Activated CD8-positive, alpha-beta memory T cell treated with anti-CD3 and anti-CD28 coated beads, Interleukin-2, amount 10 ng/mL, durations not matched to agents 7 days and 5 days (primary cell): ENCODE data around the gene FAM184B. TPM values are rescaled to one million over a fixed set of nuclear protein-coding genes. Genes with fewer than 3 reads are reported as not detected.

ENCODE experiments used
- ATAC-seq: fragments of 150-1000 bp; cut with Tn5 transposase; one replicate; pipeline ENCODE4 v1.10.0; 2021; ENCODE audit warnings: moderate library complexity
- CTCF ChIA-PET: fragments of 350-600 bp; sonication (Branson Sonifier 250); formaldehyde crosslinking; loops from one replicate; lab custom pipeline; 2021; ENCODE audit warnings: antibody characterized with exemption; lab: Charles Lee
- DNase-seq: peaks from one replicate; pipeline ENCODE4 v3.0.0-alpha.2; 2020
- H3K27ac Mint-ChIP-seq: one replicate; pipeline ENCODE4 v1.8.0; 2021; ENCODE audit warnings: mild to moderate bottlenecking, mixed read lengths
- H3K27me3 Mint-ChIP-seq: one replicate; pipeline ENCODE4 v1.8.0; 2021; ENCODE audit warnings: mixed read lengths
- H3K36me3 Mint-ChIP-seq: one replicate; pipeline ENCODE4 v1.8.0; 2021; ENCODE audit warnings: mild to moderate bottlenecking, mixed read lengths
- H3K4me1 Mint-ChIP-seq: one replicate; pipeline ENCODE4 v1.8.0; 2021; ENCODE audit warnings: mixed read lengths
- H3K4me3 Mint-ChIP-seq: one replicate; pipeline ENCODE4 v1.8.0; 2021; ENCODE audit warnings: mild to moderate bottlenecking, moderate library complexity, mixed read lengths
- H3K9me3 Mint-ChIP-seq: one replicate; pipeline ENCODE4 v1.8.0; 2022; ENCODE audit warnings: low read depth, mixed read lengths
- total RNA-seq, 2 experiments: library from RNA; stranded (reverse); gene quantifications; one replicate each; pipeline ENCODE4 v1.2.3, GENCODE V29; 2021

FAM184B gene
- total RNA-seq, 2 experiments from 2014 or later = 0.02 TPM; not detected in 1

- Mint-ChIP-seq H3K36me3 (peaks cover 46% of the 10 kb centered on the region), H3K27ac (peak overlapping the region; percentile 75), H3K4me1 (peaks cover 45% of the 10 kb centered on the region), H3K27me3 (no peaks in the 10 kb centered on the region), H3K9me3 (no peaks in the 10 kb centered on the region), H3K4me3 (no peak overlapping the region)
- ATAC-seq = no peak
- DNase-seq = no peak
- CTCF ChIA-PET = interaction anchor here (1.0 to 1.8 kb wide), 2 partner anchors 17 kb away, joined by 3 to 5 read pairs; no protein-coding TSS in a partner anchor
Observed at GRCh38 chr4:17619416-17620105, 161.9 kb downstream of the FAM184B start.

GRCh38 chr4:17618926-17619325, 162.5 kb downstream of the FAM184B start:
- H3K4me1 Mint-ChIP-seq = peaks cover 47% of the 10 kb centered on the region
- no peak overlapping the region for H3K4me3 Mint-ChIP-seq
- H3K27ac Mint-ChIP-seq = peak overlapping the region; percentile 75
- DNase-seq (no peak), ATAC-seq (no peak)
- CTCF ChIA-PET = interaction anchor here (1.8 kb wide), 1 partner anchor 18 kb away, joined by 5 read pairs; no protein-coding TSS in a partner anchor
- no peaks in the 10 kb centered on the region for H3K27me3 Mint-ChIP-seq
- peaks cover 40% of the 10 kb centered on the region for H3K36me3 Mint-ChIP-seq
- no peaks in the 10 kb centered on the region for H3K9me3 Mint-ChIP-seq

- Mint-ChIP-seq H3K9me3 (no peaks in the 10 kb centered on the region), H3K4me3 (peak overlapping the region; percentile 53), H3K27ac (peak overlapping the region; percentile 68), H3K27me3 (no peaks in the 10 kb centered on the region), H3K4me1 (peaks cover 49% of the 10 kb centered on the region), H3K36me3 (peaks cover 20% of the 10 kb centered on the region)
- DNase-seq = no peak
- no peak for ATAC-seq
- CTCF ChIA-PET = interaction anchor here (2.3 kb wide), 1 partner anchor 16 kb away, joined by 6 read pairs; no protein-coding TSS in a partner anchor
Observed at GRCh38 chr4:17616283-17616682, 165.1 kb downstream of the FAM184B start.

GRCh38 chr4:17614416-17615299, 166.8 kb downstream of the FAM184B start, which contains the start of gene MED28:
TSS of gene MED28 (plus strand) at chr4:17614641. CDS start at chr4:17614655, 14 bp downstream.
- CTCF ChIA-PET = interaction anchor here (1.1 to 2.3 kb wide), 5 partner anchors 18 to 202 kb away, joined by 3 to 13 read pairs (median 4); partner anchors contain the start of gene DCAF16
- peaks cover 15% of the 10 kb centered on the region for H3K36me3 Mint-ChIP-seq
- ATAC-seq (peak; percentile 92), DNase-seq (peak; percentile 98)
- peak within 1 kb of the TSS; percentile 96 for H3K27ac Mint-ChIP-seq
- H3K27me3 Mint-ChIP-seq = no peaks in the 10 kb centered on the region
- H3K9me3 Mint-ChIP-seq = no peaks in the 10 kb centered on the region
- H3K4me3 Mint-ChIP-seq = peak within 1 kb of the TSS; percentile 95
- H3K4me1 Mint-ChIP-seq = peaks cover 45% of the 10 kb centered on the region

GRCh38 chr4:17613761-17614415, 167.5 kb downstream of the FAM184B start:
- Mint-ChIP-seq H3K27ac (peak overlapping the region; percentile 96), H3K36me3 (peaks cover 9% of the 10 kb centered on the region), H3K4me3 (peak overlapping the region; percentile 95), H3K9me3 (no peaks in the 10 kb centered on the region), H3K4me1 (peaks cover 38% of the 10 kb centered on the region), H3K27me3 (no peaks in the 10 kb centered on the region)
- CTCF ChIA-PET = interaction anchor here (1.1 to 2.3 kb wide), 6 partner anchors 19 to 203 kb away, joined by 3 to 13 read pairs (median 4); partner anchors contain the start of gene DCAF16
- peak; percentile 52 for ATAC-seq
- DNase-seq = no peak

GRCh38 chr4:17605236-17605635, 176.2 kb downstream of the FAM184B start:
- Mint-ChIP-seq H3K4me1 (no peaks in the 10 kb centered on the region), H3K27me3 (no peaks in the 10 kb centered on the region), H3K4me3 (no peak overlapping the region), H3K27ac (peak overlapping the region; percentile 7), H3K36me3 (peaks cover 36% of the 10 kb centered on the region), H3K9me3 (no peaks in the 10 kb centered on the region)
- ATAC-seq (no peak), DNase-seq (no peak)
- CTCF ChIA-PET = no interaction called here

GRCh38 chr4:17599826-17600225, 181.6 kb downstream of the FAM184B start:
- Mint-ChIP-seq H3K27ac (no peak overlapping the region), H3K4me1 (no peaks in the 10 kb centered on the region), H3K27me3 (no peaks in the 10 kb centered on the region), H3K4me3 (no peak overlapping the region), H3K9me3 (no peaks in the 10 kb centered on the region), H3K36me3 (peaks cover 49% of the 10 kb centered on the region)
- DNase-seq (no peak), ATAC-seq (no peak)
- CTCF ChIA-PET = no interaction called here

- CTCF ChIA-PET = interaction anchor here (0.9 kb wide), 1 partner anchor 219 kb away, joined by 3 read pairs; no protein-coding TSS in a partner anchor
- Mint-ChIP-seq H3K4me1 (peaks cover 4% of the 10 kb centered on the region), H3K27ac (no peak overlapping the region), H3K27me3 (no peaks in the 10 kb centered on the region), H3K36me3 (peaks cover 60% of the 10 kb centered on the region), H3K4me3 (no peak overlapping the region), H3K9me3 (no peaks in the 10 kb centered on the region)
- DNase-seq (no peak), ATAC-seq (no peak)
Observed at GRCh38 chr4:17597517-17597916, 183.9 kb downstream of the FAM184B start.

GRCh38 chr4:17595471-17596005, 185.9 kb downstream of the FAM184B start:
- Mint-ChIP-seq H3K27ac (no peak overlapping the region), H3K4me3 (no peak overlapping the region), H3K27me3 (no peaks in the 10 kb centered on the region), H3K36me3 (peaks cover 62% of the 10 kb centered on the region), H3K9me3 (no peaks in the 10 kb centered on the region), H3K4me1 (peaks cover 15% of the 10 kb centered on the region)
- CTCF ChIA-PET = interaction anchor here (1.0 kb wide), 1 partner anchor 17 kb away, joined by 3 read pairs; no protein-coding TSS in a partner anchor
- ATAC-seq = no peak
- DNase-seq = no peak

- H3K4me3 Mint-ChIP-seq = no peak overlapping the region
- CTCF ChIA-PET = no interaction called here
- H3K27ac Mint-ChIP-seq = no peak overlapping the region
- no peak for ATAC-seq
- peaks cover 68% of the 10 kb centered on the region for H3K36me3 Mint-ChIP-seq
- H3K27me3 Mint-ChIP-seq = no peaks in the 10 kb centered on the region
- peaks cover 29% of the 10 kb centered on the region for H3K4me1 Mint-ChIP-seq
- no peak for DNase-seq
- H3K9me3 Mint-ChIP-seq = no peaks in the 10 kb centered on the region
Observed at GRCh38 chr4:17589355-17589754, 192.1 kb downstream of the FAM184B start.

GRCh38 chr4:17587094-17587822, 194.2 kb downstream of the FAM184B start:
- no peak for DNase-seq
- no peak for ATAC-seq
- Mint-ChIP-seq H3K4me3 (no peak overlapping the region), H3K27ac (peak overlapping the region; percentile 49), H3K9me3 (no peaks in the 10 kb centered on the region), H3K27me3 (no peaks in the 10 kb centered on the region), H3K4me1 (peaks cover 22% of the 10 kb centered on the region), H3K36me3 (peaks cover 70% of the 10 kb centered on the region)
- CTCF ChIA-PET = no interaction called here
